ENCODE results near the gene SH3PXD2A. TPM values are rescaled to one million over a fixed set of nuclear protein-coding genes. Genes with fewer than 3 reads are reported as not detected.

The SH3PXD2A gene
- total and polyA plus RNA-seq, 2 donors (not counting 1 experiment from before 2014, with no cell fraction given) = 3.2 to 33.5 TPM

- Histone ChIP-seq H4K20me1 (ENCODE audit: control insufficient read depth, insufficient read depth, low read length, poor library complexity, severe bottlenecking) (no peaks in the 10 kb centered on the region), H3K36me3 (replicated peaks in 1 of 2; ENCODE audit: control extremely low read depth in 1 of 2, control insufficient read depth in 1 of 2, extremely low read depth in 1 of 2, insufficient read depth in 2 of 2, low read length in 1 of 2) (peaks cover 2 to 9% of the 10 kb centered on the region in 2 experiments), H3K4me3 (ENCODE audit: control extremely low read depth in 1 of 5, extremely low read depth in 1 of 5, insufficient read depth in 1 of 5, low read depth in 2 of 5, low read length in 4 of 5) (no peak overlapping the region), H3K27ac (ENCODE audit: low read length in 2 of 2) (no peak overlapping the region), H2AFZ (ENCODE audit: insufficient read depth, low read depth, low read length, poor library complexity, severe bottlenecking) (no peak overlapping the region), H3K4me2 (replicated peaks; ENCODE audit: low read depth, low read length, poor library complexity, severe bottlenecking) (no peak overlapping the region), H3K9ac (ENCODE audit: low read length) (no peak overlapping the region), H3K9me3 (ENCODE audit: control extremely low read depth in 1 of 3, control insufficient read depth in 2 of 3, insufficient read depth in 1 of 3, low read length in 2 of 3) (no peaks in the 10 kb centered on the region), H3K4me1 (ENCODE audit: control insufficient read depth in 2 of 2, insufficient read depth in 2 of 2, low read length in 2 of 2) (no peaks in the 10 kb centered on the region), H3K79me2 (ENCODE audit: control insufficient read depth, insufficient read depth, low read length) (no peaks in the 10 kb centered on the region), H3K27me3 (replicated peaks in 1 of 4; ENCODE audit: control extremely low read depth in 1 of 4, control insufficient read depth in 3 of 4, insufficient read depth in 4 of 4, low read length in 3 of 4) (no peaks in the 10 kb centered on the region)
- ATAC-seq (ENCODE audit: low read depth) = no peak
- Mint-ChIP-seq H3K4me3 (no peak overlapping the region), H3K9me3 (ENCODE audit: insufficient read depth) (no peaks in the 10 kb centered on the region), H3K27ac (no peak overlapping the region), H3K27me3 (no peaks in the 10 kb centered on the region), H3K4me1 (no peaks in the 10 kb centered on the region)
- POLR2A ChIA-PET = no interaction called here
- CTCF ChIA-PET = interaction anchor here (0.8 to 3.3 kb wide), 2 partner anchors 73 to 74 kb away, joined by 6 to 15 read pairs; no protein-coding TSS in a partner anchor
- TF ChIP-seq, protein P1, sequence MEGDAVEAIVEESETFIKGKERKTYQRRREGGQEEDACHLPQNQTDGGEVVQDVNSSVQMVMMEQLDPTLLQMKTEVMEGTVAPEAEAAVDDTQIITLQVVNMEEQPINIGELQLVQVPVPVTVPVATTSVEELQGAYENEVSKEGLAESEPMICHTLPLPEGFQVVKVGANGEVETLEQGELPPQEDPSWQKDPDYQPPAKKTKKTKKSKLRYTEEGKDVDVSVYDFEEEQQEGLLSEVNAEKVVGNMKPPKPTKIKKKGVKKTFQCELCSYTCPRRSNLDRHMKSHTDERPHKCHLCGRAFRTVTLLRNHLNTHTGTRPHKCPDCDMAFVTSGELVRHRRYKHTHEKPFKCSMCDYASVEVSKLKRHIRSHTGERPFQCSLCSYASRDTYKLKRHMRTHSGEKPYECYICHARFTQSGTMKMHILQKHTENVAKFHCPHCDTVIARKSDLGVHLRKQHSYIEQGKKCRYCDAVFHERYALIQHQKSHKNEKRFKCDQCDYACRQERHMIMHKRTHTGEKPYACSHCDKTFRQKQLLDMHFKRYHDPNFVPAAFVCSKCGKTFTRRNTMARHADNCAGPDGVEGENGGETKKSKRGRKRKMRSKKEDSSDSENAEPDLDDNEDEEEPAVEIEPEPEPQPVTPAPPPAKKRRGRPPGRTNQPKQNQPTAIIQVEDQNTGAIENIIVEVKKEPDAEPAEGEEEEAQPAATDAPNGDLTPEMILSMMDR (IDR thresholded peaks at IDR 0.05) = no peak
- TF ChIP-seq EZH2 (IDR thresholded peaks at IDR 0.05; ENCODE audit: borderline replicate concordance, insufficient read depth, low read depth, low read length, poor library complexity, severe bottlenecking) = no peak
- WGBS (ENCODE audit: insufficient coverage) = 92% methylated on average over 13 of the region's 17 CpGs
- no peak for DNase-seq
- intact Hi-C loops (cut with micrococcal nuclease) = no loop called here
Measured at GRCh38 chr10:103612462-103613365, 242.7 kb downstream of the SH3PXD2A start.

GRCh38 chr10:103610921-103611511 is 244.4 kb downstream of the SH3PXD2A start:
- ChIA-PET CTCF (interaction anchor here (1.2 to 3.3 kb wide), 3 partner anchors 18 to 75 kb away, joined by 3 to 15 read pairs (median 4); no protein-coding TSS in a partner anchor), POLR2A (no interaction called here)
- Mint-ChIP-seq H3K4me3 (no peak overlapping the region), H3K4me1 (no peaks in the 10 kb centered on the region), H3K27me3 (no peaks in the 10 kb centered on the region), H3K27ac (no peak overlapping the region), H3K9me3 (ENCODE audit: insufficient read depth) (no peaks in the 10 kb centered on the region)
- H3K27ac ChIP-seq (ENCODE audit: low read length in 2 of 2) = no peak overlapping the region
- no peak overlapping the region for H3K9ac ChIP-seq (ENCODE audit: low read length)
- no peaks in the 10 kb centered on the region for H3K4me1 ChIP-seq (ENCODE audit: control insufficient read depth in 2 of 2, insufficient read depth in 2 of 2, low read length in 2 of 2)
- no peaks in the 10 kb centered on the region for H3K27me3 ChIP-seq (replicated peaks in 1 of 4; ENCODE audit: control extremely low read depth in 1 of 4, control insufficient read depth in 3 of 4, insufficient read depth in 4 of 4, low read length in 3 of 4)
- peaks cover 0 to 6% (median 0%) of the 10 kb centered on the region in 3 donors for H3K9me3 ChIP-seq (ENCODE audit: control extremely low read depth in 1 of 3, control insufficient read depth in 2 of 3, insufficient read depth in 1 of 3, low read length in 2 of 3)
- H3K36me3 ChIP-seq (replicated peaks in 1 of 2; ENCODE audit: control extremely low read depth in 1 of 2, control insufficient read depth in 1 of 2, extremely low read depth in 1 of 2, insufficient read depth in 2 of 2, low read length in 1 of 2) = peaks cover 2 to 9% of the 10 kb centered on the region in 2 experiments
- H3K4me3 ChIP-seq (ENCODE audit: control extremely low read depth in 1 of 5, extremely low read depth in 1 of 5, insufficient read depth in 1 of 5, low read depth in 2 of 5, low read length in 4 of 5) = no peak overlapping the region
- DNase-seq (no peak), ATAC-seq (ENCODE audit: low read depth) (no peak)
- H4K20me1 ChIP-seq (ENCODE audit: control insufficient read depth, insufficient read depth, low read length, poor library complexity, severe bottlenecking) = no peaks in the 10 kb centered on the region
- H3K4me2 ChIP-seq (replicated peaks; ENCODE audit: low read depth, low read length, poor library complexity, severe bottlenecking) = no peak overlapping the region
- no peak overlapping the region for H2AFZ ChIP-seq (ENCODE audit: insufficient read depth, low read depth, low read length, poor library complexity, severe bottlenecking)
- WGBS (ENCODE audit: insufficient coverage) = 91% methylated on average over 7 of the region's 9 CpGs
- intact Hi-C loops (cut with micrococcal nuclease) = no loop called here
- H3K79me2 ChIP-seq (ENCODE audit: control insufficient read depth, insufficient read depth, low read length) = no peaks in the 10 kb centered on the region
- TF ChIP-seq EZH2 (IDR thresholded peaks at IDR 0.05; ENCODE audit: borderline replicate concordance, insufficient read depth, low read depth, low read length, poor library complexity, severe bottlenecking) = no peak
- TF ChIP-seq, protein P1 (IDR thresholded peaks at IDR 0.05) = no peak
